AG08396 (cell line): Measurements from ENCODE around the gene FKRP.
"Not testable (repeated sequence)": the region's sequence is repeated elsewhere in the genome, so short reads cannot be mapped to it uniquely, and the experiment has no call there.

ENCODE experiments used
- DNase-seq: peaks from one replicate; pipeline ENCODE4 v3.0.0; 2012; ENCODE audit warnings: low spot score, mixed read lengths

FKRP gene

GRCh38 chr19:46759817-46760333, 14.0 kb downstream of the FKRP start:
- peak; percentile 86 for DNase-seq

GRCh38 chr19:46760363-46760762, 14.5 kb downstream of the FKRP start:
- no peak for DNase-seq

GRCh38 chr19:46760897-46761296, 15.0 kb downstream of the FKRP start:
- not testable (repeated sequence) for DNase-seq

- DNase-seq: no peak
Measured at GRCh38 chr19:46761418-46761831, 15.6 kb downstream of the FKRP start.

- DNase-seq: no peak
Measured at GRCh38 chr19:46762245-46762890, 16.5 kb downstream of the FKRP start.

GRCh38 chr19:46764817-46765291, 19.0 kb downstream of the FKRP start:
- DNase-seq: no peak

- DNase-seq: no peak
Measured at GRCh38 chr19:46766569-46767317, 20.9 kb downstream of the FKRP start.

GRCh38 chr19:46768746-46769145, 22.9 kb downstream of the FKRP start:
- not testable (repeated sequence) for DNase-seq

- no peak for DNase-seq
Measured at GRCh38 chr19:46772170-46773017, 26.5 kb downstream of the FKRP start.

GRCh38 chr19:46773018-46773399, 27.2 kb downstream of the FKRP start:
- DNase-seq: no peak

- DNase-seq: no peak
Measured at GRCh38 chr19:46775642-46776258, 29.9 kb downstream of the FKRP start.

GRCh38 chr19:46776927-46777911, 31.4 kb downstream of the FKRP start:
- DNase-seq: no peak

GRCh38 chr19:46777956-46778645, 32.2 kb downstream of the FKRP start:
- not testable (repeated sequence) for DNase-seq

GRCh38 chr19:46782355-46783019, 36.6 kb downstream of the FKRP start:
- DNase-seq: no peak

GRCh38 chr19:46783670-46784069, 37.8 kb downstream of the FKRP start:
- no peak for DNase-seq

GRCh38 chr19:46784262-46785053, 38.6 kb downstream of the FKRP start:
- DNase-seq: peak; percentile 79

- DNase-seq: no peak
Measured at GRCh38 chr19:46785054-46785979, 39.5 kb downstream of the FKRP start.

- DNase-seq: no peak
Measured at GRCh38 chr19:46785980-46786235, 40.1 kb downstream of the FKRP start.
